K562 (cell line): ENCODE measurements around the gene DRC3. TPM values are rescaled to one million over a fixed set of nuclear protein-coding genes. Genes with fewer than 3 reads are reported as not detected.

Experiments
- ATAC-seq: fragments of 200-7000 bp; cut with Tn5 transposase; 3 replicates; pipeline ENCODE4 v1.9.1; 2020; ENCODE audit warnings: moderate library complexity
- BruUV-seq: library from RNA; stranded (reverse); fragments of 400-500 nt; replicated peaks from 2 replicates; lab custom pipeline; 2021; lab: Mats Ljungman, UMichigan
- CTCF ChIA-PET: fragments of 300-600 bp; formaldehyde crosslinking; extraction: SDS; loops from one replicate; lab custom pipeline; 2021; ENCODE audit warnings: low intra/inter-chr PET ratio; lab: Yijun Ruan, JAX
- POLR2A ChIA-PET: fragments of 300-600, 350-650 bp; sonication (Branson Sonifier 250); formaldehyde crosslinking; extraction: SDS; loops from one replicate; lab custom pipeline; 2021; ENCODE audit warnings: antibody characterized with exemption, inconsistent platforms; lab: Yijun Ruan, JAX
- DNase-seq, 4 experiments: peaks; one replicate each; pipeline versions ENCODE4 v3.0.0 to v3.0.0-alpha.2; 2011 to 2018; ENCODE audit warnings: low spot score in 3 of 4, mixed read lengths in 3 of 4; ENCODE audit errors: extremely low read depth in 1 of 4
- FAIRE-seq: peaks from 2 replicates; lab custom pipeline; 2011; peaks lifted over from hg19 to GRCh38; lab: Jason Lieb, UNC
- H2AFZ ChIP-seq: 2 replicates; pipeline ENCODE4 v1.6.0; 2011; ENCODE audit warnings: low read depth, low read length, control low read depth, inconsistent platforms
- H3K27ac ChIP-seq: fragments of 200-600 bp; 3 replicates; pipeline ENCODE4 v1.8.0; 2011; ENCODE audit warnings: low read depth, mild to moderate bottlenecking, control low read depth, inconsistent platforms, low read length, moderate library complexity, mixed read lengths; ENCODE audit errors: extremely low read depth
- H3K27me3 ChIP-seq, 2 experiments: fragments of 300-600 bp in 1 of 2; 2 replicates in 1 of 2; 3 replicates in 1 of 2; pipeline versions ENCODE4 v1.6.0 to v1.8.0; 2011; ENCODE audit warnings: inconsistent platforms in 2 of 2, low read length in 2 of 2, mild to moderate bottlenecking in 1 of 2, mixed read lengths in 1 of 2, moderate library complexity in 1 of 2; ENCODE audit not compliant: control insufficient read depth in 2 of 2, insufficient read depth in 2 of 2
- H3K36me3 ChIP-seq: fragments of 300-600 bp; 3 replicates; pipeline ENCODE4 v1.8.0; 2011; ENCODE audit warnings: mild to moderate bottlenecking, low read length, inconsistent platforms; ENCODE audit not compliant: control insufficient read depth, insufficient read depth
- H3K4me1 ChIP-seq, 2 experiments: fragments of 200-600 bp in 1 of 2; replicated peaks in 1 of 2; 2 replicates in 1 of 2; 3 replicates in 1 of 2; pipeline versions ENCODE4 v1.5.1 to v1.8.0; 2011; ENCODE audit warnings: inconsistent platforms in 2 of 2, low read length in 2 of 2, mild to moderate bottlenecking in 1 of 2, mixed read lengths in 1 of 2, moderate library complexity in 1 of 2; ENCODE audit not compliant: control insufficient read depth in 2 of 2, insufficient read depth in 2 of 2
- H3K4me2 ChIP-seq: 2 replicates; pipeline ENCODE4 v1.6.1; 2011; ENCODE audit warnings: low read length, control low read depth, inconsistent platforms, mixed read lengths; ENCODE audit not compliant: insufficient read depth
- H3K4me3 ChIP-seq: fragments of 200-600 bp; sonication (generic), shearing (Covaris generic); 2 replicates; pipeline ENCODE4 v1.5.1; 2016; ENCODE audit warnings: control low read depth, inconsistent platforms
- H3K79me2 ChIP-seq: fragments of 200-600 bp; 3 replicates; pipeline ENCODE4 v1.8.0; 2011; ENCODE audit warnings: low read length, inconsistent platforms; ENCODE audit not compliant: control insufficient read depth, insufficient read depth
- H3K9ac ChIP-seq, 2 experiments: 2 replicates each; pipeline versions ENCODE4 v1.6.0 to v1.6.1; 2011; ENCODE audit warnings: low read depth in 2 of 2, low read length in 2 of 2, control low read depth in 1 of 2, inconsistent platforms in 1 of 2, mild to moderate bottlenecking in 1 of 2, mixed read lengths in 1 of 2; ENCODE audit not compliant: insufficient read depth in 1 of 2
- H3K9me1 ChIP-seq: one replicate; pipeline ENCODE4 v1.6.0; 2011; ENCODE audit warnings: inconsistent platforms, mild to moderate bottlenecking, low read length, moderate library complexity; ENCODE audit not compliant: control insufficient read depth, insufficient read depth
- H3K9me3 ChIP-seq: replicated peaks from 2 replicates; pipeline ENCODE4 v1.5.1; 2011; ENCODE audit warnings: low read depth, low read length, inconsistent platforms; ENCODE audit not compliant: control insufficient read depth, insufficient read depth
- H4K20me1 ChIP-seq: replicated peaks from 2 replicates; pipeline ENCODE4 v1.6.1; 2011; ENCODE audit warnings: low read length, inconsistent platforms, mixed read lengths; ENCODE audit not compliant: control insufficient read depth, insufficient read depth
- ARID1B ChIP-seq: fragments of 450-650 bp; IDR thresholded peaks from 2 replicates; pipeline ENCODE4 v1.6.1; 2016; ENCODE audit warnings: antibody characterized with exemption, mild to moderate bottlenecking, inconsistent platforms
- CAMTA2 ChIP-seq: fragments of 250-450 bp; sonication (Bioruptor Pico); conservative IDR thresholded peaks from 2 replicates; pipeline ENCODE4 v1.5.1; 2022
- CREBBP ChIP-seq: IDR thresholded peaks from one replicate; pipeline ENCODE4 v1.6.1; 2012; ENCODE audit warnings: low read depth, mild to moderate bottlenecking, control low read depth, inconsistent platforms, low read length
- HDAC2 ChIP-seq: fragments of 450-650 bp; IDR thresholded peaks from 2 replicates; pipeline ENCODE4 v1.6.1; 2016; ENCODE audit warnings: mild to moderate bottlenecking
- JUND ChIP-seq, 2 experiments: IDR thresholded peaks; 2 replicates in 1 of 2; 3 replicates in 1 of 2; pipeline ENCODE4 v1.6.1; 2011; ENCODE audit warnings: borderline replicate concordance in 2 of 2, low read depth in 2 of 2, low read length in 2 of 2, improper control_type of control experiment in 1 of 2, missing biosample characterization in 1 of 2, missing genetic modification characterization in 1 of 2, missing genetic modification reagents in 1 of 2
- KDM4B ChIP-seq, 2 experiments: fragments of 450-650 bp in 1 of 2; sonication (generic) in 1 of 2; IDR thresholded peaks; 2 replicates each; pipeline ENCODE4 v1.6.1; 2016 to 2017; ENCODE audit warnings: borderline replicate concordance in 2 of 2, antibody characterized with exemption in 1 of 2, low read depth in 1 of 2, mild to moderate bottlenecking in 1 of 2
- MYC ChIP-seq, 2 experiments: fragments of 250-450 bp in 1 of 2; sonication (Bioruptor Pico) in 1 of 2; IDR thresholded peaks; 2 replicates each; pipeline versions ENCODE4 v1.5.1 to v1.6.1; 2012 to 2021; ENCODE audit warnings: low read depth in 2 of 2, borderline replicate concordance in 1 of 2, improper control_type of control experiment in 1 of 2, low read length in 1 of 2, mild to moderate bottlenecking in 1 of 2, moderate library complexity in 1 of 2
- PPARD ChIP-seq: fragments of 250-450 bp; sonication (Bioruptor Pico); IDR thresholded peaks from 2 replicates; pipeline ENCODE4 v1.8.0; 2022; ENCODE audit warnings: inconsistent platforms, mild to moderate bottlenecking, moderate library complexity
- ZKSCAN1 ChIP-seq: fragments of 150-350 bp; IDR thresholded peaks from 2 replicates; pipeline ENCODE4 v1.6.1; 2016; ENCODE audit warnings: low read depth, low read length
- ZNF217 ChIP-seq: sonication (generic); formaldehyde crosslinking; IDR thresholded peaks from 2 replicates; pipeline ENCODE4 v1.8.0; 2022; ENCODE audit warnings: mild to moderate bottlenecking, missing genetic modification reagents
- ZNF668 ChIP-seq: fragments of 250-450 bp; sonication (Bioruptor Pico); IDR thresholded peaks from 2 replicates; pipeline ENCODE4 v1.8.0; 2022; ENCODE audit warnings: mild to moderate bottlenecking, inconsistent platforms
- WGBS: fragments of 100-300 bp; shearing (Covaris generic); methylation state at CpG from one replicate; pipeline ENCODE4 v1.1.6; 2016; ENCODE audit warnings: low coverage, mixed read lengths; ENCODE audit not compliant: insufficient coverage; ENCODE audit errors: missing lambda C conversion rate; 5-methylcytosine and 5-hydroxymethylcytosine counted together
- in situ Hi-C: fragments of 300-500 bp; cut with MboI; formaldehyde crosslinking; loops from 4 replicates; pipeline ENCODE4 v1.15.0; 2018; ENCODE audit warnings: inconsistent platforms, mixed read lengths
- intact Hi-C: fragments of 100-400 bp; cut with micrococcal nuclease; formaldehyde crosslinking; loops from 2 replicates; pipeline ENCODE4 v1.14.2; 2022
- polyA plus RNA-seq, 8 experiments: library from polyadenylated mRNA; depleted of rRNA in 4 of 8; stranded (reverse) in 5 of 8; unstranded in 3 of 8; fragments of >200 nt; fragmentation: Nextera tagmentation in 2 of 8; fragmentation: Illumina TruSeq in 1 of 8; extraction: Ambion mirVana in 2 of 8; extraction: Trizol in 1 of 8; gene quantifications; 2 replicates each; pipeline versions ENCODE4 v1.2.1 to v1.2.3, GENCODE V29; 2011 to 2014; ENCODE audit warnings: inconsistent platforms in 1 of 8, missing spikeins in 1 of 8
- total RNA-seq, 7 experiments: library from RNA; depleted of rRNA in 6 of 7; stranded (reverse); fragments of >200 nt in 6 of 7; fragmentation: Illumina TruSeq in 2 of 7; extraction: Trizol in 2 of 7; gene quantifications; 2 replicates each; pipeline versions ENCODE4 v1.2.1 to v1.2.3, GENCODE V29; 2011 to 2021; ENCODE audit warnings: low replicate concordance in 1 of 7
- TF ChIP-seq, protein P1 (sequence below): fragments of 450-650 bp; formaldehyde crosslinking; IDR thresholded peaks from 2 replicates; pipeline ENCODE4 v1.4.0; 2022; ENCODE audit warnings: missing genetic modification characterization
- TF ChIP-seq, protein P2 (sequence below): sonication (generic); formaldehyde crosslinking; IDR thresholded peaks from 2 replicates; pipeline ENCODE4 v1.8.0; 2022; ENCODE audit warnings: missing genetic modification reagents, mild to moderate bottlenecking, borderline replicate concordance

Gene DRC3
- total and polyA plus RNA-seq, 9 of the 15 experiments (the other 6 are each of a cell fraction or from before 2014, with no cell fraction given) = 0.10 to 0.84 (median 0.30) TPM; not detected in 3

DNA sequence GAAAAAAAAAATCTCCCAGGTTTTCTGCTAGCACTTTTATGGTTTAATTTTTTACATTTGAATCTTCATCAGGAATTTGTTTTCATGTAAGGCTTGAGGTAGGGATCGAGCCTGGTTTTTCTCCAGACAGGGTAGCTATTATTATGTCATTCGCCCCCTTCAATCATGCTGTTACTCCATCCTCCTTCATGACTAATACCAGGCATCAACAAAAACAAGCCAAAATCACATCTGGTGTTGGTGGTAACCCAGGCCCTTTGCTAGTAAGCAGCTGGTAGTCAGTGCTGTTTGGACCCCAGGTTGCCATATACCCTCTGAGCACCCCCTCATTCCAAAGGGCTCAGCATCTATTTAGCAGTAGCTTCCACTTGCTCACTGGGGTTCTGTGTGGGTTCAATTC, 29.5 kb downstream of the DRC3 start:
- Histone ChIP-seq H3K27me3 (no peaks in the 10 kb centered on the region), H3K9me1 (no peaks in the 10 kb centered on the region), H3K9ac (no peak overlapping the region), H3K36me3 (no peaks in the 10 kb centered on the region; the same call in 2 of the 3 replicates), H3K4me3 (no peak overlapping the region), H3K4me1 (peaks cover 0 to 16% of the 10 kb centered on the region in 2 experiments; a peak in 3 of 5 replicates), H3K27ac (no peak overlapping the region), H3K79me2 (no peaks in the 10 kb centered on the region), H3K4me2 (no peak overlapping the region), H2AFZ (no peak overlapping the region), H4K20me1 (no peaks in the 10 kb centered on the region), H3K9me3 (no peaks in the 10 kb centered on the region)
- intact Hi-C loops = no loop called here
- in situ Hi-C loops = no loop called here
- 69% methylated on average over 2 of the region's 2 CpGs for WGBS
- no peak for DNase-seq
- BruUV-seq = no TSS peak
- no peak for ATAC-seq
- no peak for FAIRE-seq
- ChIA-PET POLR2A (interaction anchor here (0.6 to 0.7 kb wide), 2 partner anchors 123 to 928 kb away, joined by 3 to 6 read pairs; no protein-coding TSS in a partner anchor), CTCF (no interaction called here)
- TF ChIP-seq JUND (IDR thresholded peaks at IDR 0.05; ENCODE audit: borderline replicate concordance, low read depth, low read length) (no peak), JUND (tag; IDR thresholded peaks at IDR 0.05; ENCODE audit: borderline replicate concordance, low read depth, low read length) (no peak), KDM4B (IDR thresholded peaks at IDR 0.05; ENCODE audit: borderline replicate concordance in 2 of 2, low read depth in 1 of 2) (no peak), ARID1B (no peak), ZNF217 (CRISPR knock-in tag) (no peak), PPARD (no peak), CREBBP (no peak), CAMTA2 (no peak), HDAC2 (no peak), MYC (IDR thresholded peaks at IDR 0.05; ENCODE audit: low read depth, low read length) (no peak), MYC (CRISPR knock-in tag; IDR thresholded peaks at IDR 0.05; ENCODE audit: borderline replicate concordance, low read depth) (no peak), ZNF668 (CRISPR knock-in tag) (no peak), ZKSCAN1 (no peak)
- TF ChIP-seq, protein P1, sequence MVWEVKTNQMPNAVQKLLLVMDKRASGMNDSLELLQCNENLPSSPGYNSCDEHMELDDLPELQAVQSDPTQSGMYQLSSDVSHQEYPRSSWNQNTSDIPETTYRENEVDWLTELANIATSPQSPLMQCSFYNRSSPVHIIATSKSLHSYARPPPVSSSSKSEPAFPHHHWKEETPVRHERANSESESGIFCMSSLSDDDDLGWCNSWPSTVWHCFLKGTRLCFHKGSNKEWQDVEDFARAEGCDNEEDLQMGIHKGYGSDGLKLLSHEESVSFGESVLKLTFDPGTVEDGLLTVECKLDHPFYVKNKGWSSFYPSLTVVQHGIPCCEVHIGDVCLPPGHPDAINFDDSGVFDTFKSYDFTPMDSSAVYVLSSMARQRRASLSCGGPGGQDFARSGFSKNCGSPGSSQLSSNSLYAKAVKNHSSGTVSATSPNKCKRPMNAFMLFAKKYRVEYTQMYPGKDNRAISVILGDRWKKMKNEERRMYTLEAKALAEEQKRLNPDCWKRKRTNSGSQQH (CRISPR knock-in tag) = no peak
- TF ChIP-seq, protein P2, sequence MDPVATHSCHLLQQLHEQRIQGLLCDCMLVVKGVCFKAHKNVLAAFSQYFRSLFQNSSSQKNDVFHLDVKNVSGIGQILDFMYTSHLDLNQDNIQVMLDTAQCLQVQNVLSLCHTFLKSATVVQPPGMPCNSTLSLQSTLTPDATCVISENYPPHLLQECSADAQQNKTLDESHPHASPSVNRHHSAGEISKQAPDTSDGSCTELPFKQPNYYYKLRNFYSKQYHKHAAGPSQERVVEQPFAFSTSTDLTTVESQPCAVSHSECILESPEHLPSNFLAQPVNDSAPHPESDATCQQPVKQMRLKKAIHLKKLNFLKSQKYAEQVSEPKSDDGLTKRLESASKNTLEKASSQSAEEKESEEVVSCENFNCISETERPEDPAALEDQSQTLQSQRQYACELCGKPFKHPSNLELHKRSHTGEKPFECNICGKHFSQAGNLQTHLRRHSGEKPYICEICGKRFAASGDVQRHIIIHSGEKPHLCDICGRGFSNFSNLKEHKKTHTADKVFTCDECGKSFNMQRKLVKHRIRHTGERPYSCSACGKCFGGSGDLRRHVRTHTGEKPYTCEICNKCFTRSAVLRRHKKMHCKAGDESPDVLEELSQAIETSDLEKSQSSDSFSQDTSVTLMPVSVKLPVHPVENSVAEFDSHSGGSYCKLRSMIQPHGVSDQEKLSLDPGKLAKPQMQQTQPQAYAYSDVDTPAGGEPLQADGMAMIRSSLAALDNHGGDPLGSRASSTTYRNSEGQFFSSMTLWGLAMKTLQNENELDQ (CRISPR knock-in tag) = no peak
